ENCODE results near the gene RASAL2. TPM values are rescaled to one million over a fixed set of nuclear protein-coding genes. Genes with fewer than 3 reads are reported as not detected.

Gene RASAL2
- total and polyA plus RNA-seq, 12 donors = 2.4 to 31.5 (median 15.0) TPM

DNA sequence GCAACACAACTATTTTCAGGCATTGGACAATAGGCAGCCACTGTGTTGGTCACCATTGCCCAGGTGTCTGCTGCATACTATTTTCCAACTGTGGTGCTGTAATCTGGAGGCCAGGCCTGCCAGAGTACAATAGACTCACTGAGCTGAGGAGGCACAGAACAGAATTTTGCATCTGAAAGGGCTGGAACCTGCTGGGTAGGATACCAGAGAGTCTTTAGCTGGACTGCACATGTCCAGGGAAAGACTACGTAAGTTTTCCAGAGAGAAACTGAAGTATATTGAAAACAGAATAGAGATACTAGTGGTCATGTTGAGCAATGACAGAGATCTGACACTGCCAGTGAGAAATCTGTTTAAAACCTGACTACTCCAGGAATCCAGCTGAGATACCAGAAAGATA is 200.8 kb downstream of the RASAL2 start:
- no peaks in the 10 kb centered on the region for H3K4me1 ChIP-seq (replicated peaks in 1 of 2)
- no peaks in the 10 kb centered on the region for H3K9me3 ChIP-seq (replicated peaks in 1 of 3)
- intact Hi-C loops (cut with DNase I) = no loop called here
- H3K4me3 ChIP-seq = no peak overlapping the region
- H3K36me3 ChIP-seq (replicated peaks in 1 of 2) = no peaks in the 10 kb centered on the region
- 76 to 98% (median 92%) methylated on average over 1 of the region's 1 CpG for WGBS, 4 donors
- H3K27ac ChIP-seq = no peak overlapping the region
- H3K27me3 ChIP-seq = no peaks in the 10 kb centered on the region
- DNase-seq = no peak
- TF ChIP-seq POLR2A (IDR thresholded peaks at IDR 0.05) = no peak
- TF ChIP-seq, protein P1, sequence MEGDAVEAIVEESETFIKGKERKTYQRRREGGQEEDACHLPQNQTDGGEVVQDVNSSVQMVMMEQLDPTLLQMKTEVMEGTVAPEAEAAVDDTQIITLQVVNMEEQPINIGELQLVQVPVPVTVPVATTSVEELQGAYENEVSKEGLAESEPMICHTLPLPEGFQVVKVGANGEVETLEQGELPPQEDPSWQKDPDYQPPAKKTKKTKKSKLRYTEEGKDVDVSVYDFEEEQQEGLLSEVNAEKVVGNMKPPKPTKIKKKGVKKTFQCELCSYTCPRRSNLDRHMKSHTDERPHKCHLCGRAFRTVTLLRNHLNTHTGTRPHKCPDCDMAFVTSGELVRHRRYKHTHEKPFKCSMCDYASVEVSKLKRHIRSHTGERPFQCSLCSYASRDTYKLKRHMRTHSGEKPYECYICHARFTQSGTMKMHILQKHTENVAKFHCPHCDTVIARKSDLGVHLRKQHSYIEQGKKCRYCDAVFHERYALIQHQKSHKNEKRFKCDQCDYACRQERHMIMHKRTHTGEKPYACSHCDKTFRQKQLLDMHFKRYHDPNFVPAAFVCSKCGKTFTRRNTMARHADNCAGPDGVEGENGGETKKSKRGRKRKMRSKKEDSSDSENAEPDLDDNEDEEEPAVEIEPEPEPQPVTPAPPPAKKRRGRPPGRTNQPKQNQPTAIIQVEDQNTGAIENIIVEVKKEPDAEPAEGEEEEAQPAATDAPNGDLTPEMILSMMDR (IDR thresholded peaks at IDR 0.05) = no peak

DNA sequence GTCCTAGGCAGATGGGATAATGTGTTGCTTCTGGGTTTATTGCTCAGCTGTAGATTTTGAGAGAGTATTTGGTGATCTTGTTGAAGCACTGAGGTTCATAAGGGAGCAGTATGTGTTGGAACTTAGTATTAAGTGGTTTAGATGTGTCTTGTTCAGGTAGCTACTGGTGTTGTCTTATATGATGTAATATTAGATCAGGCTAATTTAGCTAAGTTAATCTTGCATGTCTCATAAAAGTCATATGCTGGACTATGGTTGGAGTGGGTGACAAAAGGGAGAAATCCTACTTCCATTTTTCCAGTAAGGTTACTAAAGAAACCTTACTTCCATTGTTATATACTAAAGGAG is 206.4 kb downstream of the RASAL2 start:
- no peaks in the 10 kb centered on the region for H3K9me3 ChIP-seq (replicated peaks in 1 of 3)
- intact Hi-C loops (cut with DNase I) = no loop called here
- H3K36me3 ChIP-seq (replicated peaks in 1 of 2) = no peaks in the 10 kb centered on the region
- H3K4me3 ChIP-seq = no peak overlapping the region
- no peak overlapping the region for H3K27ac ChIP-seq
- H3K4me1 ChIP-seq (replicated peaks in 1 of 2) = peaks cover 7 to 12% of the 10 kb centered on the region in 2 donors
- H3K27me3 ChIP-seq = no peaks in the 10 kb centered on the region
- no peak for DNase-seq
- TF ChIP-seq POLR2A (IDR thresholded peaks at IDR 0.05) = no peak
- TF ChIP-seq, protein P1 (IDR thresholded peaks at IDR 0.05) = no peak

DNA sequence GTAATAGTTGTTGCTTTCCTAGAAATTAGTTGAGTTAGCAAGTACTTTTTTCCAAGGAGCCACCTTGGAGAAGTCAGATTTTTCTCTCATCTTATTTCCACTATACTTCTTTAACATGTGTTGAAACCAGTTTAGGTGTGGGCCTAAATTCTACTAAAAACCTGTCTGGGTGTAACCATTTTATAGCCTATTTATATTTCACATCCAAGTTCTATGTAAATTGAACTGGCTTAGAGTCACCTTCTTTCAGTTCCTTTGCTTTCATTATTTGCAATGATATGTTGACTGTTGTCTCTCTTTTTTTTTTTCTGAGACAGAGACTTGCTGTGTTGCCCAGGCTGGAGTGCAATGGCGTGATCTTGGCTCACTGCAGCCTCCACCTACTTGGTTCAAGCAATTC is 207.2 kb downstream of the RASAL2 start:
- H3K27me3 ChIP-seq = no peaks in the 10 kb centered on the region
- intact Hi-C loops (cut with DNase I) = no loop called here

DNA sequence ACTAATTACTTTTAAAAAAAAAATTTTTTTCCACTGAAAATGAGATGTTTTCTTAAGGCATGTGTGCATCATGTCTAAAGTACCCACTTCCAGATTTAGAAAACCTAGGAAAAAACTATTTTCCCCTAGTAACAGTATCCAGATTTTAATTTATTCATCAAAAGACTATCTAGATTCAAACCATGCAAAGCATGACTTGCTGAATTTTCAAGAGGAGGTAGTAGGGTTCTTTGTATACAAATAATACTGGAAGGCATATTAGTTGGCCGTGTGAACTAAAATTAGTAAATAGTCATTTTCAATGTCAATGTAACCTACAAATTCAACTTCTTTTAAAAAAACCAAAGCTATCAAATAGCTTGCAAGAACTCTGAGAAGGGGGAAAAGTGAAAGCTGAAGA is 213.4 kb downstream of the RASAL2 start:
- H3K27ac ChIP-seq = no peak overlapping the region
- no peak overlapping the region for H3K4me3 ChIP-seq
- TF ChIP-seq, protein P1 (IDR thresholded peaks at IDR 0.05) = no peak
- no peak for TF ChIP-seq POLR2A (IDR thresholded peaks at IDR 0.05)
- no peaks in the 10 kb centered on the region for H3K4me1 ChIP-seq (replicated peaks in 1 of 2)
- H3K36me3 ChIP-seq (replicated peaks in 1 of 2) = no peaks in the 10 kb centered on the region
- H3K9me3 ChIP-seq (replicated peaks in 1 of 3) = no peaks in the 10 kb centered on the region
- no peaks in the 10 kb centered on the region for H3K27me3 ChIP-seq
- WGBS, 4 donors = 61 to 75% (median 73%) methylated on average over 1 of the region's 1 CpG
- no peak for DNase-seq
- intact Hi-C loops (cut with DNase I) = no loop called here

More for the DNA sequence above, 207.2 kb downstream of the RASAL2 start:
- 91 to 100% (median 97%) methylated on average over 1 of the region's 1 CpG for WGBS, 4 donors
- Histone ChIP-seq H3K9me3 (replicated peaks in 1 of 3) (no peaks in the 10 kb centered on the region), H3K4me1 (replicated peaks in 1 of 2) (peaks cover 7 to 12% of the 10 kb centered on the region in 2 donors), H3K4me3 (no peak overlapping the region), H3K27ac (no peak overlapping the region), H3K36me3 (replicated peaks in 1 of 2) (no peaks in the 10 kb centered on the region)
- no peak for DNase-seq
- TF ChIP-seq POLR2A (IDR thresholded peaks at IDR 0.05) = no peak
- TF ChIP-seq, protein P1 (IDR thresholded peaks at IDR 0.05) = no peak

Data from adrenal gland (tissue), 12 donors.